Trophoblast cell (in vitro differentiated cells and primary cell): ENCODE data around the gene RNF126.

ENCODE experiments used
- DNase-seq, 2 donors: peaks; one replicate each; pipeline ENCODE4 v3.0.0-alpha.2; 2016
- H2AFZ ChIP-seq: 2 replicates; pipeline ENCODE4 v1.6.1; 2013; ENCODE audit warnings: low read length, moderate library complexity, mild to moderate bottlenecking; ENCODE audit not compliant: insufficient read depth, poor library complexity
- H2AK5ac ChIP-seq: 2 replicates; pipeline ENCODE4 v1.6.1; 2013; ENCODE audit warnings: mild to moderate bottlenecking, low read length
- H2BK120ac ChIP-seq: 2 replicates; pipeline ENCODE4 v1.6.1; 2013; ENCODE audit warnings: low read length, mild to moderate bottlenecking, moderate library complexity; ENCODE audit not compliant: insufficient read depth, poor library complexity
- H2BK12ac ChIP-seq: 2 replicates; pipeline ENCODE4 v1.6.1; 2013; ENCODE audit warnings: mild to moderate bottlenecking, low read length, moderate library complexity
- H2BK5ac ChIP-seq: 2 replicates; pipeline ENCODE4 v1.6.1; 2013; ENCODE audit warnings: low read length, low read depth, moderate library complexity, mild to moderate bottlenecking; ENCODE audit not compliant: poor library complexity
- H3K14ac ChIP-seq: 2 replicates; pipeline ENCODE4 v1.6.1; 2013; ENCODE audit warnings: mild to moderate bottlenecking, low read length
- H3K18ac ChIP-seq: 2 replicates; pipeline ENCODE4 v1.6.1; 2013; ENCODE audit warnings: mild to moderate bottlenecking, low read length
- H3K23ac ChIP-seq: 2 replicates; pipeline ENCODE4 v1.6.1; 2013; ENCODE audit warnings: low read length
- H3K27ac ChIP-seq: 2 replicates; pipeline ENCODE4 v1.5.1; 2013; ENCODE audit warnings: low read depth, mild to moderate bottlenecking, inconsistent platforms, low read length, moderate library complexity
- H3K27me3 ChIP-seq: 2 replicates; pipeline ENCODE4 v1.6.1; 2013; ENCODE audit warnings: inconsistent platforms, mild to moderate bottlenecking, low read length, moderate library complexity; ENCODE audit not compliant: insufficient read depth
- H3K36me3 ChIP-seq, 2 experiments: 1 replicate in 1 of 2; 2 replicates in 1 of 2; pipeline ENCODE4 v1.6.1; 2013; ENCODE audit warnings: low read length in 2 of 2, mild to moderate bottlenecking in 2 of 2, moderate library complexity in 1 of 2; ENCODE audit not compliant: insufficient read depth in 2 of 2, control insufficient read depth in 1 of 2
- H3K4ac ChIP-seq: 2 replicates; pipeline ENCODE4 v1.6.1; 2013; ENCODE audit warnings: low read depth, mild to moderate bottlenecking, low read length, moderate library complexity
- H3K4me1 ChIP-seq, 2 experiments: 1 replicate in 1 of 2; 2 replicates in 1 of 2; pipeline ENCODE4 v1.6.1; 2013; ENCODE audit warnings: low read length in 2 of 2, mild to moderate bottlenecking in 2 of 2, moderate library complexity in 1 of 2; ENCODE audit not compliant: insufficient read depth in 2 of 2, control insufficient read depth in 1 of 2
- H3K4me2 ChIP-seq: 2 replicates; pipeline ENCODE4 v1.6.1; 2013; ENCODE audit warnings: inconsistent platforms, mild to moderate bottlenecking, low read length, moderate library complexity
- H3K4me3 ChIP-seq: 2 replicates; pipeline ENCODE4 v1.5.1; 2013; ENCODE audit warnings: mild to moderate bottlenecking, low read depth, low read length, inconsistent platforms
- H3K79me1 ChIP-seq: one replicate; pipeline ENCODE4 v1.6.1; 2013; ENCODE audit warnings: low read length
- H3K79me2 ChIP-seq: 2 replicates; pipeline ENCODE4 v1.6.1; 2013; ENCODE audit warnings: low read length, mild to moderate bottlenecking; ENCODE audit not compliant: control insufficient read depth, insufficient read depth, poor library complexity
- H3K9ac ChIP-seq: 2 replicates; pipeline ENCODE4 v1.6.1; 2013; ENCODE audit warnings: mild to moderate bottlenecking, low read length
- H3K9me3 ChIP-seq: 2 replicates; pipeline ENCODE4 v1.6.1; 2013; ENCODE audit warnings: low read depth, mild to moderate bottlenecking, control low read depth, inconsistent platforms, low read length; ENCODE audit not compliant: insufficient read depth
- H4K12ac ChIP-seq: 2 replicates; pipeline ENCODE4 v1.6.1; 2013; ENCODE audit warnings: low read depth, mild to moderate bottlenecking, low read length, moderate library complexity
- H4K8ac ChIP-seq: 2 replicates; pipeline ENCODE4 v1.6.1; 2013; ENCODE audit warnings: low read depth, mild to moderate bottlenecking, low read length, moderate library complexity
- H4K91ac ChIP-seq: one replicate; pipeline ENCODE4 v1.6.1; 2013; ENCODE audit warnings: low read depth, mild to moderate bottlenecking, low read length, moderate library complexity
- WGBS: extraction: QIAGEN DNeasy Blood & Tissue Kit; methylation state at CpG from one replicate; pipeline ENCODE4 v1.1.7; 2013; ENCODE audit warnings: missing lambda C conversion rate; ENCODE audit not compliant: insufficient read length, insufficient coverage; ENCODE audit errors: extremely low coverage; 5-methylcytosine and 5-hydroxymethylcytosine counted together

Gene RNF126

GRCh38 chr19:634975-635652 is 27.9 kb downstream of the RNF126 start:
- no CpG with 5 or more reads among the region's 16 CpGs for WGBS
- no peak overlapping the region for H2BK5ac ChIP-seq

GRCh38 chr19:633786-634639 is 29.0 kb downstream of the RNF126 start:
- peak overlapping the region; percentile 27 for H3K18ac ChIP-seq
- H4K91ac ChIP-seq = peak overlapping the region; percentile 30
- no peak overlapping the region for H2BK5ac ChIP-seq
- peaks cover 4% of the 10 kb centered on the region for H3K9me3 ChIP-seq
- H3K79me2 ChIP-seq = peaks cover 9% of the 10 kb centered on the region
- H3K4me3 ChIP-seq = peak overlapping the region; percentile 70
- no peak overlapping the region for H3K23ac ChIP-seq
- no peaks in the 10 kb centered on the region for H3K27me3 ChIP-seq
- H4K8ac ChIP-seq = peak overlapping the region; percentile 91
- peaks cover 18 to 20% of the 10 kb centered on the region in 2 experiments for H3K4me1 ChIP-seq
- WGBS = no CpG with 5 or more reads among the region's 32 CpGs
- H3K27ac ChIP-seq = no peak overlapping the region
- H3K4ac ChIP-seq = no peak overlapping the region
- peaks cover 10% of the 10 kb centered on the region for H3K79me1 ChIP-seq
- peak overlapping the region; percentile 94 for H2AFZ ChIP-seq
- H3K36me3 ChIP-seq = peaks cover 6 to 8% of the 10 kb centered on the region in 2 experiments
- H2BK120ac ChIP-seq = peak overlapping the region; percentile 40
- no peak overlapping the region for H2AK5ac ChIP-seq
- peak overlapping the region; percentile 87 for H4K12ac ChIP-seq
- peak overlapping the region; percentile 69 for H3K9ac ChIP-seq
- H3K14ac ChIP-seq = peak overlapping the region; percentile 65
- H3K4me2 ChIP-seq = peak overlapping the region; percentile 76
- peak overlapping the region; percentile 46 for H2BK12ac ChIP-seq
- DNase-seq = peak in 1 of 2 donors; percentile 68

More at GRCh38 chr19:634975-635652, 27.9 kb downstream of the RNF126 start:
- Histone ChIP-seq H3K4ac (no peak overlapping the region), H3K27ac (no peak overlapping the region), H3K9ac (no peak overlapping the region), H3K27me3 (no peaks in the 10 kb centered on the region), H2AFZ (no peak overlapping the region), H3K4me1 (peaks cover 22 to 23% of the 10 kb centered on the region in 2 experiments), H3K18ac (no peak overlapping the region), H3K14ac (no peak overlapping the region), H3K79me2 (peaks cover 9% of the 10 kb centered on the region), H3K23ac (no peak overlapping the region), H3K9me3 (peaks cover 6% of the 10 kb centered on the region), H4K91ac (no peak overlapping the region), H3K4me2 (no peak overlapping the region), H4K12ac (no peak overlapping the region), H3K4me3 (no peak overlapping the region), H3K36me3 (peaks cover 2 to 5% of the 10 kb centered on the region in 2 experiments), H2AK5ac (no peak overlapping the region), H2BK120ac (no peak overlapping the region), H3K79me1 (peaks cover 10% of the 10 kb centered on the region), H4K8ac (no peak overlapping the region), H2BK12ac (no peak overlapping the region)
- DNase-seq = peak; percentile 49 to 68

GRCh38 chr19:633068-633785 is 29.8 kb downstream of the RNF126 start, which contains the start of gene POLRMT:
Gene POLRMT (minus strand): TSS chr19:633537. CDS start chr19:633512, 25 bp downstream.
- Histone ChIP-seq H3K18ac (peak within 1 kb of the TSS; percentile 77), H3K4me1 (peaks cover 14 to 20% of the 10 kb centered on the region in 2 experiments), H3K4ac (peak within 1 kb of the TSS; percentile 88), H2BK12ac (peak within 1 kb of the TSS; percentile 46), H3K9me3 (peaks cover 2% of the 10 kb centered on the region), H3K27ac (peak within 1 kb of the TSS; percentile 62), H3K36me3 (peaks cover 9 to 15% of the 10 kb centered on the region in 2 experiments), H3K9ac (peak within 1 kb of the TSS; percentile 79), H3K27me3 (no peaks in the 10 kb centered on the region), H3K23ac (no peak within 1 kb of the TSS), H3K14ac (peak within 1 kb of the TSS; percentile 94), H2BK5ac (peak within 1 kb of the TSS; percentile 57), H3K4me2 (peak within 1 kb of the TSS; percentile 97), H2AK5ac (peak within 1 kb of the TSS; percentile 92), H4K12ac (peak within 1 kb of the TSS; percentile 97), H2BK120ac (peak within 1 kb of the TSS; percentile 74), H4K8ac (peak within 1 kb of the TSS; percentile 95), H4K91ac (peak within 1 kb of the TSS; percentile 76), H3K79me1 (peaks cover 10% of the 10 kb centered on the region), H2AFZ (peak within 1 kb of the TSS; percentile 94), H3K79me2 (peaks cover 9% of the 10 kb centered on the region), H3K4me3 (peak within 1 kb of the TSS; percentile 82)
- peak; percentile 99 for DNase-seq
- WGBS = no CpG with 5 or more reads among the region's 67 CpGs

GRCh38 chr19:632579-633067 is 30.4 kb downstream of the RNF126 start:
- H3K79me1 ChIP-seq = peaks cover 10% of the 10 kb centered on the region
- WGBS = no CpG with 5 or more reads among the region's 35 CpGs
- peak overlapping the region; percentile 95 for H4K8ac ChIP-seq
- peak overlapping the region; percentile 94 for H3K14ac ChIP-seq
- peak overlapping the region; percentile 62 for H3K27ac ChIP-seq
- peak overlapping the region; percentile 91 for H2AFZ ChIP-seq
- peaks cover 12 to 19% of the 10 kb centered on the region in 2 experiments for H3K36me3 ChIP-seq
- H3K9me3 ChIP-seq = peaks cover 2% of the 10 kb centered on the region
- peak overlapping the region; percentile 57 for H2BK5ac ChIP-seq
- peak overlapping the region; percentile 82 for H3K4me3 ChIP-seq
- H3K4me2 ChIP-seq = peak overlapping the region; percentile 97
- H4K12ac ChIP-seq = peak overlapping the region; percentile 97
- peaks cover 14 to 20% of the 10 kb centered on the region in 2 experiments for H3K4me1 ChIP-seq
- H3K79me2 ChIP-seq = peaks cover 9% of the 10 kb centered on the region
- H4K91ac ChIP-seq = peak overlapping the region; percentile 76
- peak; percentile 38 to 58 for DNase-seq
- H3K27me3 ChIP-seq = no peaks in the 10 kb centered on the region
- H3K23ac ChIP-seq = no peak overlapping the region
- peak overlapping the region; percentile 79 for H3K9ac ChIP-seq
- peak overlapping the region; percentile 92 for H2AK5ac ChIP-seq
- no peak overlapping the region for H2BK12ac ChIP-seq
- H2BK120ac ChIP-seq = peak overlapping the region; percentile 74
- H3K4ac ChIP-seq = peak overlapping the region; percentile 88
- H3K18ac ChIP-seq = peak overlapping the region; percentile 77
